Trophoblast cell (in vitro differentiated cells and primary cell): ENCODE results near the gene MRPL41.
A peak's percentile ranks its signal among the peaks of the same experiment; 100 is the strongest.

Source experiments
- DNase-seq, 2 donors: peaks; one replicate each; pipeline ENCODE4 v3.0.0-alpha.2; 2016
- H2AFZ ChIP-seq: 2 replicates; pipeline ENCODE4 v1.6.1; 2013; ENCODE audit warnings: low read length, moderate library complexity, mild to moderate bottlenecking; ENCODE audit not compliant: insufficient read depth, poor library complexity
- H2AK5ac ChIP-seq: 2 replicates; pipeline ENCODE4 v1.6.1; 2013; ENCODE audit warnings: mild to moderate bottlenecking, low read length
- H2BK120ac ChIP-seq: 2 replicates; pipeline ENCODE4 v1.6.1; 2013; ENCODE audit warnings: low read length, mild to moderate bottlenecking, moderate library complexity; ENCODE audit not compliant: insufficient read depth, poor library complexity
- H2BK12ac ChIP-seq: 2 replicates; pipeline ENCODE4 v1.6.1; 2013; ENCODE audit warnings: mild to moderate bottlenecking, low read length, moderate library complexity
- H2BK5ac ChIP-seq: 2 replicates; pipeline ENCODE4 v1.6.1; 2013; ENCODE audit warnings: low read length, low read depth, moderate library complexity, mild to moderate bottlenecking; ENCODE audit not compliant: poor library complexity
- H3K14ac ChIP-seq: 2 replicates; pipeline ENCODE4 v1.6.1; 2013; ENCODE audit warnings: mild to moderate bottlenecking, low read length
- H3K18ac ChIP-seq: 2 replicates; pipeline ENCODE4 v1.6.1; 2013; ENCODE audit warnings: mild to moderate bottlenecking, low read length
- H3K23ac ChIP-seq: 2 replicates; pipeline ENCODE4 v1.6.1; 2013; ENCODE audit warnings: low read length
- H3K27ac ChIP-seq: 2 replicates; pipeline ENCODE4 v1.5.1; 2013; ENCODE audit warnings: low read depth, mild to moderate bottlenecking, inconsistent platforms, low read length, moderate library complexity
- H3K27me3 ChIP-seq: 2 replicates; pipeline ENCODE4 v1.6.1; 2013; ENCODE audit warnings: inconsistent platforms, mild to moderate bottlenecking, low read length, moderate library complexity; ENCODE audit not compliant: insufficient read depth
- H3K36me3 ChIP-seq, 2 experiments: 1 replicate in 1 of 2; 2 replicates in 1 of 2; pipeline ENCODE4 v1.6.1; 2013; ENCODE audit warnings: low read length in 2 of 2, mild to moderate bottlenecking in 2 of 2, moderate library complexity in 1 of 2; ENCODE audit not compliant: insufficient read depth in 2 of 2, control insufficient read depth in 1 of 2
- H3K4ac ChIP-seq: 2 replicates; pipeline ENCODE4 v1.6.1; 2013; ENCODE audit warnings: low read depth, mild to moderate bottlenecking, low read length, moderate library complexity
- H3K4me1 ChIP-seq, 2 experiments: 1 replicate in 1 of 2; 2 replicates in 1 of 2; pipeline ENCODE4 v1.6.1; 2013; ENCODE audit warnings: low read length in 2 of 2, mild to moderate bottlenecking in 2 of 2, moderate library complexity in 1 of 2; ENCODE audit not compliant: insufficient read depth in 2 of 2, control insufficient read depth in 1 of 2
- H3K4me2 ChIP-seq: 2 replicates; pipeline ENCODE4 v1.6.1; 2013; ENCODE audit warnings: inconsistent platforms, mild to moderate bottlenecking, low read length, moderate library complexity
- H3K4me3 ChIP-seq: 2 replicates; pipeline ENCODE4 v1.5.1; 2013; ENCODE audit warnings: mild to moderate bottlenecking, low read depth, low read length, inconsistent platforms
- H3K79me1 ChIP-seq: one replicate; pipeline ENCODE4 v1.6.1; 2013; ENCODE audit warnings: low read length
- H3K79me2 ChIP-seq: 2 replicates; pipeline ENCODE4 v1.6.1; 2013; ENCODE audit warnings: low read length, mild to moderate bottlenecking; ENCODE audit not compliant: control insufficient read depth, insufficient read depth, poor library complexity
- H3K9ac ChIP-seq: 2 replicates; pipeline ENCODE4 v1.6.1; 2013; ENCODE audit warnings: mild to moderate bottlenecking, low read length
- H3K9me3 ChIP-seq: 2 replicates; pipeline ENCODE4 v1.6.1; 2013; ENCODE audit warnings: low read depth, mild to moderate bottlenecking, control low read depth, inconsistent platforms, low read length; ENCODE audit not compliant: insufficient read depth
- H4K12ac ChIP-seq: 2 replicates; pipeline ENCODE4 v1.6.1; 2013; ENCODE audit warnings: low read depth, mild to moderate bottlenecking, low read length, moderate library complexity
- H4K8ac ChIP-seq: 2 replicates; pipeline ENCODE4 v1.6.1; 2013; ENCODE audit warnings: low read depth, mild to moderate bottlenecking, low read length, moderate library complexity
- H4K91ac ChIP-seq: one replicate; pipeline ENCODE4 v1.6.1; 2013; ENCODE audit warnings: low read depth, mild to moderate bottlenecking, low read length, moderate library complexity
- WGBS: extraction: QIAGEN DNeasy Blood & Tissue Kit; methylation state at CpG from one replicate; pipeline ENCODE4 v1.1.7; 2013; ENCODE audit warnings: missing lambda C conversion rate; ENCODE audit not compliant: insufficient read length, insufficient coverage; ENCODE audit errors: extremely low coverage; 5-methylcytosine and 5-hydroxymethylcytosine counted together

Gene MRPL41

GRCh38 chr9:137520614-137521404 lies 30.9 kb upstream of the MRPL41 start:
- Histone ChIP-seq H3K4me2 (no peak overlapping the region), H3K4ac (no peak overlapping the region), H3K18ac (no peak overlapping the region), H3K9me3 (peaks cover 5% of the 10 kb centered on the region), H3K36me3 (no peaks in the 10 kb centered on the region), H3K9ac (no peak overlapping the region), H3K23ac (no peak overlapping the region), H3K79me2 (no peaks in the 10 kb centered on the region), H3K14ac (no peak overlapping the region), H3K27ac (no peak overlapping the region), H2BK120ac (no peak overlapping the region), H4K91ac (no peak overlapping the region), H2AFZ (no peak overlapping the region), H4K8ac (no peak overlapping the region), H3K79me1 (no peaks in the 10 kb centered on the region), H2BK5ac (no peak overlapping the region), H2BK12ac (no peak overlapping the region), H3K4me3 (no peak overlapping the region), H3K27me3 (no peaks in the 10 kb centered on the region), H4K12ac (no peak overlapping the region), H2AK5ac (no peak overlapping the region), H3K4me1 (no peaks in the 10 kb centered on the region)
- WGBS = no CpG with 5 or more reads among the region's 30 CpGs
- no peak for DNase-seq

- Histone ChIP-seq H3K4me3 (no peak overlapping the region), H3K4ac (no peak overlapping the region), H3K79me1 (no peaks in the 10 kb centered on the region), H4K91ac (no peak overlapping the region), H4K12ac (no peak overlapping the region), H2BK5ac (no peak overlapping the region), H3K14ac (no peak overlapping the region), H4K8ac (no peak overlapping the region), H3K9me3 (peaks cover 5% of the 10 kb centered on the region), H3K27me3 (no peaks in the 10 kb centered on the region), H2BK120ac (no peak overlapping the region), H3K36me3 (no peaks in the 10 kb centered on the region), H2AFZ (no peak overlapping the region), H3K23ac (no peak overlapping the region), H3K79me2 (no peaks in the 10 kb centered on the region), H3K9ac (no peak overlapping the region), H3K4me2 (no peak overlapping the region), H3K27ac (no peak overlapping the region), H2AK5ac (no peak overlapping the region), H3K18ac (no peak overlapping the region), H3K4me1 (no peaks in the 10 kb centered on the region), H2BK12ac (no peak overlapping the region)
- WGBS = no CpG with 5 or more reads among the region's 18 CpGs
- DNase-seq = no peak
Observed at GRCh38 chr9:137521405-137521985, 30.2 kb upstream of the MRPL41 start.

- no peaks in the 10 kb centered on the region for H3K79me2 ChIP-seq
- H3K9ac ChIP-seq = no peak overlapping the region
- no peak overlapping the region for H4K12ac ChIP-seq
- no peak overlapping the region for H3K27ac ChIP-seq
- H3K79me1 ChIP-seq = no peaks in the 10 kb centered on the region
- peak overlapping the region; percentile 28 for H3K4me3 ChIP-seq
- no peak overlapping the region for H2AFZ ChIP-seq
- H3K27me3 ChIP-seq = no peaks in the 10 kb centered on the region
- H3K18ac ChIP-seq = no peak overlapping the region
- H3K36me3 ChIP-seq = no peaks in the 10 kb centered on the region
- DNase-seq = no peak
- peaks cover 5% of the 10 kb centered on the region for H3K9me3 ChIP-seq
- H2AK5ac ChIP-seq = no peak overlapping the region
- no peaks in the 10 kb centered on the region for H3K4me1 ChIP-seq
- no CpG with 5 or more reads among the region's 36 CpGs for WGBS
- no peak overlapping the region for H3K23ac ChIP-seq
- no peak overlapping the region for H3K4me2 ChIP-seq
- no peak overlapping the region for H2BK120ac ChIP-seq
- no peak overlapping the region for H2BK5ac ChIP-seq
- H2BK12ac ChIP-seq = no peak overlapping the region
- no peak overlapping the region for H3K4ac ChIP-seq
- no peak overlapping the region for H4K91ac ChIP-seq
- H4K8ac ChIP-seq = no peak overlapping the region
- H3K14ac ChIP-seq = no peak overlapping the region
Observed at GRCh38 chr9:137522746-137523455, 28.8 kb upstream of the MRPL41 start.

- H3K27ac ChIP-seq = no peak overlapping the region
Observed at GRCh38 chr9:137524161-137524980, 27.3 kb upstream of the MRPL41 start.

More at GRCh38 chr9:137524161-137524980, 27.3 kb upstream of the MRPL41 start:
- Histone ChIP-seq H3K4ac (no peak overlapping the region), H3K4me1 (no peaks in the 10 kb centered on the region), H3K18ac (no peak overlapping the region), H2AFZ (no peak overlapping the region), H2BK120ac (no peak overlapping the region), H3K9ac (no peak overlapping the region), H3K23ac (no peak overlapping the region), H3K79me1 (no peaks in the 10 kb centered on the region), H3K4me3 (peak overlapping the region; percentile 30), H3K79me2 (no peaks in the 10 kb centered on the region), H3K27me3 (no peaks in the 10 kb centered on the region), H2BK12ac (no peak overlapping the region), H3K14ac (no peak overlapping the region), H2AK5ac (no peak overlapping the region), H4K91ac (no peak overlapping the region), H2BK5ac (no peak overlapping the region), H4K8ac (no peak overlapping the region), H3K4me2 (no peak overlapping the region), H3K36me3 (no peaks in the 10 kb centered on the region), H3K9me3 (peaks cover 2% of the 10 kb centered on the region), H4K12ac (no peak overlapping the region)
- WGBS = no CpG with 5 or more reads among the region's 33 CpGs
- no peak for DNase-seq
